Measurements from ENCODE around the gene TSEN2. TPM values are rescaled to one million over a fixed set of nuclear protein-coding genes. Genes with fewer than 3 reads are reported as not detected.

Gene TSEN2
- total and polyA plus RNA-seq, 9 of the 15 experiments (the other 6 are each of a cell fraction or from before 2014, with no cell fraction given) = 38.5 to 76.3 (median 46.6) TPM

GRCh38 chr3:12508291-12508700, 24.0 kb downstream of the TSEN2 start:
- no peaks in the 10 kb centered on the region for H3K79me2 ChIP-seq (ENCODE audit: control insufficient read depth, insufficient read depth, low read length)
- TF ChIP-seq NCOA2 (IDR thresholded peaks at IDR 0.05; ENCODE audit: partially characterized antibody in 2 of 2) (no peak), DEAF1 (CRISPR knock-in tag; IDR thresholded peaks at IDR 0.05) (no peak), MIER1 (IDR thresholded peaks at IDR 0.05; ENCODE audit: low read depth) (no peak), CBFA2T2 (conservative IDR thresholded peaks at IDR 0.05) (no peak), SIX5 (IDR thresholded peaks at IDR 0.05; ENCODE audit: borderline replicate concordance in 1 of 2, insufficient read depth in 1 of 2, low read depth in 1 of 2, low read length in 2 of 2) (no peak), NR2C2 (CRISPR knock-in tag; IDR thresholded peaks at IDR 0.05) (no peak), NR2C2 (tag; IDR thresholded peaks at IDR 0.05) (no peak), ZNF146 (CRISPR knock-in tag; IDR thresholded peaks at IDR 0.05; ENCODE audit: unreplicated experiment) (no peak), ZNF764 (CRISPR knock-in tag; IDR thresholded peaks at IDR 0.05; ENCODE audit: low read depth) (no peak), HCFC1 (IDR thresholded peaks at IDR 0.05; ENCODE audit: low read depth, low read length) (no peak), CAMTA2 (CRISPR knock-in tag; conservative IDR thresholded peaks at IDR 0.05) (no peak), PRMT5 (CRISPR knock-in tag; IDR thresholded peaks at IDR 0.05) (no peak), NFRKB (IDR thresholded peaks at IDR 0.05; ENCODE audit: low read depth) (no peak), ZFP91 (CRISPR knock-in tag; IDR thresholded peaks at IDR 0.05) (no peak), SRSF3 (IDR thresholded peaks at IDR 0.05; ENCODE audit: insufficient read depth, low read length) (no peak), ZFP30 (CRISPR knock-in tag; IDR thresholded peaks at IDR 0.05; ENCODE audit: borderline replicate concordance) (no peak), PTBP1 (IDR thresholded peaks at IDR 0.05; ENCODE audit: low read depth, low read length) (no peak)
- TF ChIP-seq, protein P1, sequence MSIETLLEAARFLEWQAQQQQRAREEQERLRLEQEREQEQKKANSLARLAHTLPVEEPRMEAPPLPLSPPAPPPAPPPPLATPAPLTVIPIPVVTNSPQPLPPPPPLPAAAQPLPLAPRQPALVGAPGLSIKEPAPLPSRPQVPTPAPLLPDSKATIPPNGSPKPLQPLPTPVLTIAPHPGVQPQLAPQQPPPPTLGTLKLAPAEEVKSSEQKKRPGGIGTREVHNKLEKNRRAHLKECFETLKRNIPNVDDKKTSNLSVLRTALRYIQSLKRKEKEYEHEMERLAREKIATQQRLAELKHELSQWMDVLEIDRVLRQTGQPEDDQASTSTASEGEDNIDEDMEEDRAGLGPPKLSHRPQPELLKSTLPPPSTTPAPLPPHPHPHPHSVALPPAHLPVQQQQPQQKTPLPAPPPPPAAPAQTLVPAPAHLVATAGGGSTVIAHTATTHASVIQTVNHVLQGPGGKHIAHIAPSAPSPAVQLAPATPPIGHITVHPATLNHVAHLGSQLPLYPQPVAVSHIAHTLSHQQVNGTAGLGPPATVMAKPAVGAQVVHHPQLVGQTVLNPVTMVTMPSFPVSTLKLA (conservative IDR thresholded peaks at IDR 0.05) = no peak
- TF ChIP-seq, protein P2, sequence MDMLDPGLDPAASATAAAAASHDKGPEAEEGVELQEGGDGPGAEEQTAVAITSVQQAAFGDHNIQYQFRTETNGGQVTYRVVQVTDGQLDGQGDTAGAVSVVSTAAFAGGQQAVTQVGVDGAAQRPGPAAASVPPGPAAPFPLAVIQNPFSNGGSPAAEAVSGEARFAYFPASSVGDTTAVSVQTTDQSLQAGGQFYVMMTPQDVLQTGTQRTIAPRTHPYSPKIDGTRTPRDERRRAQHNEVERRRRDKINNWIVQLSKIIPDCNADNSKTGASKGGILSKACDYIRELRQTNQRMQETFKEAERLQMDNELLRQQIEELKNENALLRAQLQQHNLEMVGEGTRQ (CRISPR knock-in tag; IDR thresholded peaks at IDR 0.05) = no peak
- intact Hi-C loops (cut with micrococcal nuclease) (no loop called here), in situ Hi-C loops (cut with MboI) (no loop called here)
- H3K4me1 ChIP-seq (replicated peaks in 1 of 2; ENCODE audit: control insufficient read depth in 2 of 2, insufficient read depth in 2 of 2, low read length in 2 of 2) = no peaks in the 10 kb centered on the region; a peak in 1 of 5 replicates
- H3K27me3 ChIP-seq (ENCODE audit: control insufficient read depth in 2 of 2, insufficient read depth in 2 of 2, low read length in 2 of 2) = no peaks in the 10 kb centered on the region
- H4K20me1 ChIP-seq (replicated peaks; ENCODE audit: control insufficient read depth, insufficient read depth, low read length) = no peaks in the 10 kb centered on the region
- no peak overlapping the region for H2AFZ ChIP-seq (ENCODE audit: low read depth, low read length)
- H3K9me3 ChIP-seq (replicated peaks; ENCODE audit: control insufficient read depth, insufficient read depth, low read depth, low read length) = no peaks in the 10 kb centered on the region
- no peak overlapping the region for H3K27ac ChIP-seq (ENCODE audit: extremely low read depth, low read depth, low read length)
- DNase-seq (ENCODE audit: extremely low read depth in 1 of 4, low spot score in 3 of 4) (no peak), FAIRE-seq (no peak), ATAC-seq (no peak)
- no peaks in the 10 kb centered on the region for H3K9me1 ChIP-seq (ENCODE audit: control insufficient read depth, insufficient read depth, low read length)
- H3K9ac ChIP-seq (ENCODE audit: insufficient read depth in 1 of 2, low read depth in 2 of 2, low read length in 2 of 2) = no peak overlapping the region
- H3K36me3 ChIP-seq (ENCODE audit: control insufficient read depth, insufficient read depth, low read length) = peaks cover 90% of the 10 kb centered on the region; the same call in 2 of the 3 replicates
- POLR2A ChIA-PET = interaction anchor here (1.1 to 1.2 kb wide), 3 partner anchors 13 to 416 kb away, joined by 3 to 4 read pairs (median 3); partner anchors contain the start of gene TSEN2
- BruUV-seq (replicated peaks) = no TSS peak
- H3K4me3 ChIP-seq = no peak overlapping the region
- H3K4me2 ChIP-seq (ENCODE audit: insufficient read depth, low read length) = no peak overlapping the region
- WGBS (ENCODE audit: insufficient coverage, low coverage, missing lambda C conversion rate) = 92% methylated on average over 5 of the region's 5 CpGs
- CTCF ChIA-PET (ENCODE audit: low intra/inter-chr PET ratio) = no interaction called here

Measured in K562 (cell line).